Measurements from ENCODE around the gene NUMBL.

NUMBL gene

DNA sequence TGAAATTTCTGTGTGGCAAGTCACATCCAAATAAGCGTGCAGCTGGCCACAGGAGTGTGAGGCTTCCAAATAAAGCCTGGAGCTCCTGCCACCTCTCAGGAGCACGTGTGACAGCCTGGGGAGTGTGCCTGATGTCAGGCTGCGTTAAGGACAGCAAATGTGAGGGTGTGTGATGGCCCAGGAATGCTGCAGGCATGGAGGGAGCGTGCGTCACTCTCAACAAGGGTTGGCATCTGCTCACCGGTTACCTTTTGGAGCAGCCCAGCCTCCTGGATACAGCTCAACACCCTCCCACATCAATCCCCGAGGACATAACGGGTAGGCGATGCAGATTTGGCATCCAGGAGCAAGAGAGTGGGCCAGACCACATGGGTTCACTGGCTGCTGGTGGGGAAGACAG lies 19.0 kb downstream of the NUMBL start:
- Histone ChIP-seq H3K36me3 (ENCODE audit: insufficient read depth, low read length) (peaks cover 66% of the 10 kb centered on the region; the same call in 1 of the 2 replicates), H3K9ac (ENCODE audit: insufficient read length) (no peak overlapping the region), H3K4me3 (no peak overlapping the region), H3K9me3 (ENCODE audit: low read depth, low read length) (no peaks in the 10 kb centered on the region), H3K27ac (no peak overlapping the region)
- DNase-seq (ENCODE audit: low read depth, low spot score): no peak
- no peak for TF ChIP-seq FOXP2 (optimal IDR thresholded peaks at IDR 0.05; ENCODE audit: control extremely low read depth, extremely low read length, insufficient read depth)
- TF ChIP-seq EZH2 (IDR thresholded peaks at IDR 0.05): no peak
- TF ChIP-seq POLR2AphosphoS5 (IDR thresholded peaks at IDR 0.05; ENCODE audit: borderline replicate concordance, low read depth, low read length): no peak

- no peak overlapping the region for H3K27ac ChIP-seq
- H3K4me3 ChIP-seq: no peak overlapping the region
- DNase-seq (ENCODE audit: low read depth, low spot score): no peak
- no peak overlapping the region for H3K9ac ChIP-seq (ENCODE audit: insufficient read length)
- H3K36me3 ChIP-seq (ENCODE audit: insufficient read depth, low read length): peaks cover 53% of the 10 kb centered on the region; the same call in 1 of the 2 replicates
- no peaks in the 10 kb centered on the region for H3K9me3 ChIP-seq (ENCODE audit: low read depth, low read length)
- TF ChIP-seq POLR2AphosphoS5 (IDR thresholded peaks at IDR 0.05; ENCODE audit: borderline replicate concordance, low read depth, low read length) (no peak), EZH2 (IDR thresholded peaks at IDR 0.05) (no peak), FOXP2 (optimal IDR thresholded peaks at IDR 0.05; ENCODE audit: control extremely low read depth, extremely low read length, insufficient read depth) (no peak)
Measured at GRCh38 chr19:40668991-40669614, 21.3 kb downstream of the NUMBL start.

- H3K36me3 ChIP-seq (ENCODE audit: insufficient read depth, low read length): peaks cover 38% of the 10 kb centered on the region; the same call in 1 of the 2 replicates
- TF ChIP-seq POLR2AphosphoS5 (IDR thresholded peaks at IDR 0.05; ENCODE audit: borderline replicate concordance, low read depth, low read length) (no peak), FOXP2 (optimal IDR thresholded peaks at IDR 0.05; ENCODE audit: control extremely low read depth, extremely low read length, insufficient read depth) (no peak), EZH2 (IDR thresholded peaks at IDR 0.05) (no peak)
- H3K27ac ChIP-seq: no peak overlapping the region
- no peak overlapping the region for H3K4me3 ChIP-seq
- H3K9ac ChIP-seq (ENCODE audit: insufficient read length): no peak overlapping the region
- no peaks in the 10 kb centered on the region for H3K9me3 ChIP-seq (ENCODE audit: low read depth, low read length)
- no peak for DNase-seq (ENCODE audit: low read depth, low spot score)
Measured at GRCh38 chr19:40667602-40668001, 22.8 kb downstream of the NUMBL start.

- peaks cover 31% of the 10 kb centered on the region; the same call in 1 of the 2 replicates for H3K36me3 ChIP-seq (ENCODE audit: insufficient read depth, low read length)
- TF ChIP-seq POLR2AphosphoS5 (IDR thresholded peaks at IDR 0.05; ENCODE audit: borderline replicate concordance, low read depth, low read length): no peak
- no peak for TF ChIP-seq FOXP2 (optimal IDR thresholded peaks at IDR 0.05; ENCODE audit: control extremely low read depth, extremely low read length, insufficient read depth)
- TF ChIP-seq EZH2 (IDR thresholded peaks at IDR 0.05): no peak
- H3K27ac ChIP-seq: no peak overlapping the region
Measured at GRCh38 chr19:40666803-40667438, 23.5 kb downstream of the NUMBL start.

DNA sequence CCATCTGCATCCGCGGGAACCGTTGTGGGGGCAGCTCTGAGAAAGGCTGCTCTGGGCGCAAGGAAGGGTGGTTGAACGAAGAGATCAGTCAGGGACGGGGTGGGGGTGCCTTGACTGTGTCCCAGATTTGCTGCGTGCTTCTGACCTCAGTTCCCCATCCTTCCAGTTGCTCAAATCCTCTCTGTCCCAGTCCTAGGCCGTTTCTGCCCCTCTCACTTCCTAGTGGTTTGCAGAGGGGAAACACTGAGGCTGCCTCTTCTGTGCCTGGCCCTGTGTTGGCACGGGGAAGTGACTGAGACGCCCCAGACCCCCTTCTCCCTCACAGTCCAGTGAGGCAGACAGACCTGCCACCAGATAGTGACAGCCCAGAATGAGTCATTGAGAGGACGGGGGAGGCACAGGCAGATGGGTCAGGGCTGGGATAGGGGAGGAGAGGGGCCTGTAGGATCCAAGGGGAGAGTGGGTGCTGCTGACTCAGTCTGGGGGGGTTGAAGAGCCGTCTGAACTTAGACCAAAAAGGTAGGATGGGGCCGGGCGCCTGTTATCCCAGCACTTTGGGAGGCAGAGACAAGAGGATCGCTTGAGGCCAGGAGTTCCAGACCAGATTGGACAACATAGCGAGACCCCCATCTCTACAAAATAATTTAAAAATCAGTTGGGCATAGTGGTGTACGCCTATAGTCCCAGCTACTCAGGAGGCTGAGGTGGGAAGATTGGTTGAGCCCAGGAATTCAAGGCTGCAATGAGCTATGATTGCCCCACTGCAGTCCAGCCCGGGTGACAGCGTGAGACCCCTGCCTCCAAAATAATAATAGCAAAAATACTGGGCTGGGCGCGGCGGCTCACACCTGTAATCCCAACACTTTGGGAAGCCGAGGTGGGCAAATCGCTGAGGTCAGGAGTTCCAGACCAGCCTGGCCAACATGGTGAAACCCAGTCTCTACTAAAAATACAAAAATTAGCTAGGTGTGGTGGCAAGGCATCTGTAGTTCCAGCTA lies 26.5 kb downstream of the NUMBL start:
- Histone ChIP-seq H3K9ac (ENCODE audit: insufficient read length) (peak overlapping the region; percentile 72), H3K27ac (no peak overlapping the region), H3K36me3 (ENCODE audit: insufficient read depth, low read length) (peaks cover 4% of the 10 kb centered on the region; the same call in 1 of the 2 replicates), H3K9me3 (ENCODE audit: low read depth, low read length) (no peaks in the 10 kb centered on the region), H3K4me3 (peak overlapping the region; percentile 91)
- TF ChIP-seq FOXP2 (optimal IDR thresholded peaks at IDR 0.05; ENCODE audit: control extremely low read depth, extremely low read length, insufficient read depth) (no peak), EZH2 (IDR thresholded peaks at IDR 0.05) (no peak), POLR2AphosphoS5 (IDR thresholded peaks at IDR 0.05; ENCODE audit: borderline replicate concordance, low read depth, low read length) (no peak)
- DNase-seq (ENCODE audit: low read depth, low spot score): no peak

More at GRCh38 chr19:40666803-40667438, 23.5 kb downstream of the NUMBL start:
- Histone ChIP-seq H3K9me3 (ENCODE audit: low read depth, low read length) (no peaks in the 10 kb centered on the region), H3K4me3 (no peak overlapping the region), H3K9ac (ENCODE audit: insufficient read length) (no peak overlapping the region)
- no peak for DNase-seq (ENCODE audit: low read depth, low spot score)

DNA sequence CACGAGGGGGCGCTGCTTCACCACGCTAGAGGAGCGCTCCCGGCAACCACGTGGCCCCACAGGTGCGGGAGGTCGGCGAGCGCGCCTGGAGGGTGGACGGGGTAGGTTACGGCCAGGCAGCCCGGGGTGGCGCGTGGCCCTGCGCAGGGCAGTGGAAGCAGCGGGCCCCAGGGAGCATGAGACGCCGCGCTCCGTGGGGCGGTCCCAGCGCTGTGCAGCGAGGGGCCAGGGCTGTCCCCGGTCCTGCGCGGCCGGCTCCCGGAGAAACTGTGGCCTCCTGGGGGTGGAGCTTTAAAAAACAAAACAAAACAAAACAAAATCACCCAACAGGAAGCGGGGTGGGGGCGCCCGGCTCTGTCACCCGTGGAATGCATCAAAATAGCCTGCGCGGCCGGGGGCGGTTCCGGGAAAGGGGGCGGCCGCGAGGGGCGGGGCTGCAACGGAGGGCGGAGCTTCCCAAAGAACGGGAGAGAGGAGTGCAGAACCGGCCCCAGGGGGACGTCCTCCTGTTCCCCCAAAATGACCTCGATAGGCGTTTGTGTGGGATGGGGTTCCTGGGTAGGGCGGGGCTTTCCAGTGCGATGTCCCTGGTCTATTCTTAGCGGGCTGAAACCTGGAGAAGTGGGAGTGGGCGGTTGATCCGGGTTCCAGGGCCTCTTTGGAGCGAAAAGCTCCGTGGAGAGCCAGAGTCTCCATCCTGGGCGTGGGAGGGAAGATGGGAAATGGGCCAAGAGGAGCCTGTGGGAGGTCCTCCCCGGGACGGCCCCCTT lies 27.3 kb downstream of the NUMBL start:
- H3K27ac ChIP-seq: 0 out of 2 replicates have a peak overlapping the region, but pooled peaks have one; percentile 42
- no peak for DNase-seq (ENCODE audit: low read depth, low spot score)

GRCh38 chr19:40661616-40662015 lies 28.8 kb downstream of the NUMBL start:
- TF ChIP-seq EZH2 (IDR thresholded peaks at IDR 0.05): no peak
- TF ChIP-seq POLR2AphosphoS5 (IDR thresholded peaks at IDR 0.05; ENCODE audit: borderline replicate concordance, low read depth, low read length): no peak
- no peak for TF ChIP-seq FOXP2 (optimal IDR thresholded peaks at IDR 0.05; ENCODE audit: control extremely low read depth, extremely low read length, insufficient read depth)
- Histone ChIP-seq H3K9ac (ENCODE audit: insufficient read length) (no peak overlapping the region), H3K9me3 (ENCODE audit: low read depth, low read length) (no peaks in the 10 kb centered on the region), H3K4me3 (no peak overlapping the region), H3K36me3 (ENCODE audit: insufficient read depth, low read length) (no peaks in the 10 kb centered on the region), H3K27ac (no peak overlapping the region)
- no peak for DNase-seq (ENCODE audit: low read depth, low spot score)

More for the DNA sequence above, 27.3 kb downstream of the NUMBL start:
- Histone ChIP-seq H3K9me3 (ENCODE audit: low read depth, low read length) (no peaks in the 10 kb centered on the region), H3K9ac (ENCODE audit: insufficient read length) (peak overlapping the region; percentile 72), H3K4me3 (peak overlapping the region; percentile 91), H3K36me3 (ENCODE audit: insufficient read depth, low read length) (peaks cover 3% of the 10 kb centered on the region; the same call in 1 of the 2 replicates)
- TF ChIP-seq EZH2 (IDR thresholded peaks at IDR 0.05) (no peak), POLR2AphosphoS5 (IDR thresholded peaks at IDR 0.05; ENCODE audit: borderline replicate concordance, low read depth, low read length) (peak; percentile 60), FOXP2 (optimal IDR thresholded peaks at IDR 0.05; ENCODE audit: control extremely low read depth, extremely low read length, insufficient read depth) (peak; percentile 9)
